K562 (cell line): Measurements from ENCODE around the gene IFNA17.
"Not testable (repeated sequence)": the region's sequence is repeated elsewhere in the genome, so short reads cannot be mapped to it uniquely, and the experiment has no call there.

Experiments
- MAFK ChIP-seq: IDR thresholded peaks from 2 replicates; pipeline ENCODE4 v1.6.1; 2011; ENCODE audit warnings: low read length, improper control_type of control experiment
- MXI1 ChIP-seq: IDR thresholded peaks from 2 replicates; pipeline ENCODE4 v1.6.1; 2011; ENCODE audit warnings: low read depth, mild to moderate bottlenecking, improper control_type of control experiment, low read length
- NBN ChIP-seq: fragments of 450-650 bp; IDR thresholded peaks from 2 replicates; pipeline ENCODE4 v1.6.1; 2016; ENCODE audit warnings: low read depth, mild to moderate bottlenecking
- POLR2AphosphoS5 ChIP-seq: IDR thresholded peaks from 2 replicates; pipeline ENCODE4 v1.6.1; 2011; ENCODE audit warnings: mild to moderate bottlenecking, low read depth, low read length, moderate library complexity; ENCODE audit not compliant: control insufficient read depth, insufficient read depth
- TAF1 ChIP-seq: IDR thresholded peaks from 2 replicates; pipeline ENCODE4 v1.6.1; 2011; ENCODE audit warnings: mild to moderate bottlenecking, low read length, moderate library complexity; ENCODE audit not compliant: insufficient read depth, control insufficient read depth, severe bottlenecking; ENCODE audit errors: extremely low read depth
- TCF7 ChIP-seq: sonication (generic); IDR thresholded peaks from 2 replicates; pipeline ENCODE4 v1.6.1; 2016; ENCODE audit warnings: antibody characterized with exemption, borderline replicate concordance
- TGIF2 ChIP-seq: sonication (generic); formaldehyde crosslinking; IDR thresholded peaks from 2 replicates; pipeline ENCODE4 v1.8.1; 2022; ENCODE audit warnings: mild to moderate bottlenecking, missing genetic modification reagents, moderate library complexity
- ZNF224 ChIP-seq: sonication (generic); formaldehyde crosslinking; IDR thresholded peaks from 2 replicates; pipeline ENCODE4 v1.8.0; 2022; ENCODE audit warnings: mild to moderate bottlenecking, missing genetic modification reagents
- ZNF589 ChIP-seq: fragments of 200-800 bp; sonication (Bioruptor generic); IDR thresholded peaks from 2 replicates; pipeline ENCODE4 v1.6.1; 2016; ENCODE audit warnings: low read depth, missing genetic modification characterization, missing compliant biosample characterization
- ZNF79 ChIP-seq: fragments of 250-450 bp; sonication (Bioruptor Pico); IDR thresholded peaks from 2 replicates; pipeline ENCODE4 v1.4.0; 2020; ENCODE audit warnings: low read depth, mild to moderate bottlenecking, moderate library complexity
- TF ChIP-seq, protein P1 (sequence below): sonication (generic); formaldehyde crosslinking; IDR thresholded peaks from 2 replicates; pipeline ENCODE4 v1.8.0; 2022; ENCODE audit warnings: mild to moderate bottlenecking, missing genetic modification reagents
- TF ChIP-seq, protein P2 (sequence below), 3 experiments: IDR thresholded peaks in 2 of 3; conservative IDR thresholded peaks in 1 of 3; 2 replicates each; pipeline ENCODE4 v1.5.1; 2011 to 2012; ENCODE audit warnings: low read length in 3 of 3, mild to moderate bottlenecking in 3 of 3, control low read depth in 2 of 3, improper control_type of control experiment in 1 of 3, inconsistent platforms in 1 of 3, low read depth in 1 of 3, mixed read lengths in 1 of 3, moderate library complexity in 1 of 3; ENCODE audit not compliant: insufficient read depth in 2 of 3
- TF ChIP-seq, protein P3 (sequence below), 2 experiments: fragments of 200-800 bp in 1 of 2; sonication (Bioruptor generic) in 1 of 2; sonication (generic) in 1 of 2; formaldehyde crosslinking in 1 of 2; IDR thresholded peaks in 1 of 2; conservative IDR thresholded peaks in 1 of 2; 2 replicates each; pipeline versions ENCODE4 v1.5.0 to v1.6.1; 2016 to 2020; ENCODE audit warnings: missing compliant biosample characterization in 1 of 2, missing genetic modification characterization in 1 of 2, missing genetic modification reagents in 1 of 2

DNA sequence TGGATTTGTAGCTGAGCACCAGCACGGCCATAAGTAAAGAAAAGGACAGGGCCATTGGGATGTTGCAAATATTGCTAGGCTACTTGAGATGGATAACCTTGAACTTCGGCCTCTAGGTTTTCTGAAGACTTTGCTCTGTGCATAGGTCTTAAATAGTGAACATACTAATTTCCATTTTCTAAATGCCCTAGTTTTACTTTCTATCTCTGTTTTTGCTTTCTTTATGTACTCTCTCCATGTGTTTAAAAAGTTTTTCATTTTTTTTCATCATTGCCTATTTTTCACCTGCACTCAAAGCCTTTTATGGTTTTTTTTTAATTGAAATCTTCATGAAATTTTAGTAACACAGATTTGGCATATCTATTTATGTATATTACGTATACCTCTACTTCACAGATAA is 21.0 kb downstream of the IFNA17 start, which contains the start of gene IFNA10:
- TF ChIP-seq, protein P1, sequence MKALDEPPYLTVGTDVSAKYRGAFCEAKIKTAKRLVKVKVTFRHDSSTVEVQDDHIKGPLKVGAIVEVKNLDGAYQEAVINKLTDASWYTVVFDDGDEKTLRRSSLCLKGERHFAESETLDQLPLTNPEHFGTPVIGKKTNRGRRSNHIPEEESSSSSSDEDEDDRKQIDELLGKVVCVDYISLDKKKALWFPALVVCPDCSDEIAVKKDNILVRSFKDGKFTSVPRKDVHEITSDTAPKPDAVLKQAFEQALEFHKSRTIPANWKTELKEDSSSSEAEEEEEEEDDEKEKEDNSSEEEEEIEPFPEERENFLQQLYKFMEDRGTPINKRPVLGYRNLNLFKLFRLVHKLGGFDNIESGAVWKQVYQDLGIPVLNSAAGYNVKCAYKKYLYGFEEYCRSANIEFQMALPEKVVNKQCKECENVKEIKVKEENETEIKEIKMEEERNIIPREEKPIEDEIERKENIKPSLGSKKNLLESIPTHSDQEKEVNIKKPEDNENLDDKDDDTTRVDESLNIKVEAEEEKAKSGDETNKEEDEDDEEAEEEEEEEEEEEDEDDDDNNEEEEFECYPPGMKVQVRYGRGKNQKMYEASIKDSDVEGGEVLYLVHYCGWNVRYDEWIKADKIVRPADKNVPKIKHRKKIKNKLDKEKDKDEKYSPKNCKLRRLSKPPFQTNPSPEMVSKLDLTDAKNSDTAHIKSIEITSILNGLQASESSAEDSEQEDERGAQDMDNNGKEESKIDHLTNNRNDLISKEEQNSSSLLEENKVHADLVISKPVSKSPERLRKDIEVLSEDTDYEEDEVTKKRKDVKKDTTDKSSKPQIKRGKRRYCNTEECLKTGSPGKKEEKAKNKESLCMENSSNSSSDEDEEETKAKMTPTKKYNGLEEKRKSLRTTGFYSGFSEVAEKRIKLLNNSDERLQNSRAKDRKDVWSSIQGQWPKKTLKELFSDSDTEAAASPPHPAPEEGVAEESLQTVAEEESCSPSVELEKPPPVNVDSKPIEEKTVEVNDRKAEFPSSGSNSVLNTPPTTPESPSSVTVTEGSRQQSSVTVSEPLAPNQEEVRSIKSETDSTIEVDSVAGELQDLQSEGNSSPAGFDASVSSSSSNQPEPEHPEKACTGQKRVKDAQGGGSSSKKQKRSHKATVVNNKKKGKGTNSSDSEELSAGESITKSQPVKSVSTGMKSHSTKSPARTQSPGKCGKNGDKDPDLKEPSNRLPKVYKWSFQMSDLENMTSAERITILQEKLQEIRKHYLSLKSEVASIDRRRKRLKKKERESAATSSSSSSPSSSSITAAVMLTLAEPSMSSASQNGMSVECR = not testable (repeated sequence)
- TF ChIP-seq, protein P2, sequence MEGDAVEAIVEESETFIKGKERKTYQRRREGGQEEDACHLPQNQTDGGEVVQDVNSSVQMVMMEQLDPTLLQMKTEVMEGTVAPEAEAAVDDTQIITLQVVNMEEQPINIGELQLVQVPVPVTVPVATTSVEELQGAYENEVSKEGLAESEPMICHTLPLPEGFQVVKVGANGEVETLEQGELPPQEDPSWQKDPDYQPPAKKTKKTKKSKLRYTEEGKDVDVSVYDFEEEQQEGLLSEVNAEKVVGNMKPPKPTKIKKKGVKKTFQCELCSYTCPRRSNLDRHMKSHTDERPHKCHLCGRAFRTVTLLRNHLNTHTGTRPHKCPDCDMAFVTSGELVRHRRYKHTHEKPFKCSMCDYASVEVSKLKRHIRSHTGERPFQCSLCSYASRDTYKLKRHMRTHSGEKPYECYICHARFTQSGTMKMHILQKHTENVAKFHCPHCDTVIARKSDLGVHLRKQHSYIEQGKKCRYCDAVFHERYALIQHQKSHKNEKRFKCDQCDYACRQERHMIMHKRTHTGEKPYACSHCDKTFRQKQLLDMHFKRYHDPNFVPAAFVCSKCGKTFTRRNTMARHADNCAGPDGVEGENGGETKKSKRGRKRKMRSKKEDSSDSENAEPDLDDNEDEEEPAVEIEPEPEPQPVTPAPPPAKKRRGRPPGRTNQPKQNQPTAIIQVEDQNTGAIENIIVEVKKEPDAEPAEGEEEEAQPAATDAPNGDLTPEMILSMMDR (IDR thresholded peaks at IDR 0.05 in 2 of 3, conservative IDR thresholded peaks at IDR 0.05 in 1 of 3; ENCODE audit: insufficient read depth in 2 of 3, low read depth in 1 of 3, low read length in 3 of 3) = not testable (repeated sequence)
- not testable (repeated sequence) for TF ChIP-seq TAF1; NBN; MAFK; ZNF224 (CRISPR knock-in tag); POLR2AphosphoS5; ZNF589 (CRISPR knock-in tag); TCF7; TGIF2 (CRISPR knock-in tag); ZNF79 (CRISPR knock-in tag); MXI1
- TF ChIP-seq, protein P3, sequence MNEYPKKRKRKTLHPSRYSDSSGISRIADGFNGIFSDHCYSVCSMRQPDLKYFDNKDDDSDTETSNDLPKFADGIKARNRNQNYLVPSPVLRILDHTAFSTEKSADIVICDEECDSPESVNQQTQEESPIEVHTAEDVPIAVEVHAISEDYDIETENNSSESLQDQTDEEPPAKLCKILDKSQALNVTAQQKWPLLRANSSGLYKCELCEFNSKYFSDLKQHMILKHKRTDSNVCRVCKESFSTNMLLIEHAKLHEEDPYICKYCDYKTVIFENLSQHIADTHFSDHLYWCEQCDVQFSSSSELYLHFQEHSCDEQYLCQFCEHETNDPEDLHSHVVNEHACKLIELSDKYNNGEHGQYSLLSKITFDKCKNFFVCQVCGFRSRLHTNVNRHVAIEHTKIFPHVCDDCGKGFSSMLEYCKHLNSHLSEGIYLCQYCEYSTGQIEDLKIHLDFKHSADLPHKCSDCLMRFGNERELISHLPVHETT (CRISPR knock-in tag; conservative IDR thresholded peaks at IDR 0.05 in 1 of 2, IDR thresholded peaks at IDR 0.05 in 1 of 2) = not testable (repeated sequence)
